H9 (cell line): Measurements from ENCODE around the gene ADGRF1. TPM values are rescaled to one million over a fixed set of nuclear protein-coding genes. Genes with fewer than 3 reads are reported as not detected.

ENCODE experiments used
- DNase-seq: peaks from one replicate; pipeline ENCODE4 v3.0.0-alpha.2; 2017
- H2AFZ ChIP-seq: one replicate; pipeline ENCODE4 v1.6.1; 2013; ENCODE audit warnings: mild to moderate bottlenecking, low read length, control low read depth, moderate library complexity
- H2AK5ac ChIP-seq: 2 replicates; pipeline ENCODE4 v1.6.1; 2013; ENCODE audit warnings: low read length, control low read depth, mixed read lengths; ENCODE audit not compliant: insufficient read length
- H2BK120ac ChIP-seq: one replicate; pipeline ENCODE4 v1.6.1; 2013; ENCODE audit warnings: low read depth, mild to moderate bottlenecking, low read length, control low read depth, inconsistent platforms; ENCODE audit not compliant: poor library complexity, severe bottlenecking
- H2BK12ac ChIP-seq: 2 replicates; pipeline ENCODE4 v1.6.1; 2013; ENCODE audit warnings: low read length, control low read depth, mixed read lengths, low read depth; ENCODE audit not compliant: insufficient read length
- H2BK15ac ChIP-seq: 2 replicates; pipeline ENCODE4 v1.6.1; 2013; ENCODE audit warnings: low read depth, low read length, control low read depth
- H2BK20ac ChIP-seq: one replicate; pipeline ENCODE4 v1.6.1; 2013; ENCODE audit warnings: low read depth, mild to moderate bottlenecking, low read length, control low read depth, inconsistent platforms; ENCODE audit not compliant: poor library complexity, severe bottlenecking
- H2BK5ac ChIP-seq: 2 replicates; pipeline ENCODE4 v1.6.1; 2013; ENCODE audit warnings: low read length, control low read depth, mixed read lengths; ENCODE audit not compliant: insufficient read length
- H3K14ac ChIP-seq: 2 replicates; pipeline ENCODE4 v1.6.1; 2013; ENCODE audit warnings: low read length, control low read depth; ENCODE audit not compliant: insufficient read depth
- H3K18ac ChIP-seq: 2 replicates; pipeline ENCODE4 v1.6.1; 2013; ENCODE audit warnings: low read depth, mild to moderate bottlenecking, mixed read lengths, low read length, control low read depth; ENCODE audit not compliant: insufficient read length
- H3K23ac ChIP-seq: 2 replicates; pipeline ENCODE4 v1.6.1; 2013; ENCODE audit warnings: low read length, control low read depth, mixed read lengths, low read depth; ENCODE audit not compliant: insufficient read length
- H3K23me2 ChIP-seq: 2 replicates; pipeline ENCODE4 v1.6.1; 2013; ENCODE audit warnings: low read depth, mild to moderate bottlenecking, mixed read lengths, low read length, control low read depth; ENCODE audit not compliant: insufficient read length, poor library complexity, severe bottlenecking
- H3K27ac ChIP-seq: 2 replicates; pipeline ENCODE4 v1.5.1; 2013; ENCODE audit warnings: low read length, control low read depth, mixed read lengths, low read depth; ENCODE audit not compliant: insufficient read length
- H3K27me3 ChIP-seq: 2 replicates; pipeline ENCODE4 v1.6.1; 2013; ENCODE audit warnings: low read length, control low read depth, inconsistent platforms; ENCODE audit not compliant: insufficient read depth
- H3K4ac ChIP-seq: 2 replicates; pipeline ENCODE4 v1.6.1; 2013; ENCODE audit warnings: low read depth, mild to moderate bottlenecking, control low read depth, inconsistent platforms, low read length, moderate library complexity
- H3K4me1 ChIP-seq: 2 replicates; pipeline ENCODE4 v1.6.1; 2013; ENCODE audit warnings: low read length, control low read depth, inconsistent platforms; ENCODE audit not compliant: insufficient read depth
- H3K4me2 ChIP-seq: 2 replicates; pipeline ENCODE4 v1.6.1; 2013; ENCODE audit warnings: low read length, control low read depth, mixed read lengths; ENCODE audit not compliant: insufficient read length, insufficient read depth
- H3K56ac ChIP-seq: 2 replicates; pipeline ENCODE4 v1.6.1; 2013; ENCODE audit warnings: low read depth, mild to moderate bottlenecking, mixed read lengths, low read length, control low read depth; ENCODE audit not compliant: insufficient read length
- H3K79me1 ChIP-seq: 2 replicates; pipeline ENCODE4 v1.6.1; 2013; ENCODE audit warnings: low read depth, mild to moderate bottlenecking, moderate library complexity, low read length, control low read depth, inconsistent platforms; ENCODE audit not compliant: insufficient read depth, poor library complexity, severe bottlenecking
- H3K79me2 ChIP-seq: 2 replicates; pipeline ENCODE4 v1.6.1; 2013; ENCODE audit warnings: low read length, control low read depth, inconsistent platforms; ENCODE audit not compliant: insufficient read depth
- H3K9ac ChIP-seq: 2 replicates; pipeline ENCODE4 v1.6.1; 2013; ENCODE audit warnings: low read length, control low read depth, mixed read lengths; ENCODE audit not compliant: insufficient read length; ENCODE audit errors: extremely low read depth
- H3K9me3 ChIP-seq: one replicate; pipeline ENCODE4 v1.6.1; 2013; ENCODE audit warnings: low read depth, low read length, inconsistent platforms; ENCODE audit not compliant: control insufficient read depth
- H3T11ph ChIP-seq: one replicate; pipeline ENCODE4 v1.6.1; 2013; ENCODE audit warnings: mild to moderate bottlenecking, low read length, control low read depth, inconsistent platforms
- H4K20me1 ChIP-seq: one replicate; pipeline ENCODE4 v1.6.1; 2013; ENCODE audit not compliant: control insufficient read depth, insufficient read length, insufficient read depth
- H4K5ac ChIP-seq: 2 replicates; pipeline ENCODE4 v1.6.1; 2013; ENCODE audit warnings: low read depth, mild to moderate bottlenecking, mixed read lengths, low read length, control low read depth; ENCODE audit not compliant: insufficient read length
- H4K8ac ChIP-seq: replicated peaks from 2 replicates; pipeline ENCODE4 v1.6.1; 2013; ENCODE audit warnings: low read length, control low read depth, mixed read lengths, low read depth; ENCODE audit not compliant: insufficient read length
- H4K91ac ChIP-seq: 2 replicates; pipeline ENCODE4 v1.6.1; 2013; ENCODE audit warnings: low read depth, mild to moderate bottlenecking, moderate library complexity, mixed read lengths, low read length, control low read depth; ENCODE audit not compliant: insufficient read length
- H3K27ac Mint-ChIP-seq, 3 experiments: 2 replicates in 2 of 3; 3 replicates in 1 of 3; pipeline ENCODE4 v1.8.0; 2020 to 2021; ENCODE audit warnings: mixed read lengths in 3 of 3, mild to moderate bottlenecking in 1 of 3, moderate library complexity in 1 of 3
- H3K27me3 Mint-ChIP-seq: 2 replicates; pipeline ENCODE4 v1.8.0; 2021; ENCODE audit warnings: low read depth, mild to moderate bottlenecking, moderate library complexity, mixed read lengths
- H3K36me3 Mint-ChIP-seq, 3 experiments: 2 replicates in 2 of 3; 3 replicates in 1 of 3; pipeline ENCODE4 v1.8.0; 2020 to 2021; ENCODE audit warnings: low read depth in 3 of 3, mixed read lengths in 3 of 3; ENCODE audit not compliant: insufficient read depth in 1 of 3
- H3K4me1 Mint-ChIP-seq, 2 experiments: 2 replicates each; pipeline ENCODE4 v1.8.0; 2020; ENCODE audit warnings: mixed read lengths in 2 of 2
- H3K4me3 Mint-ChIP-seq, 2 experiments: 2 replicates in 1 of 2; 3 replicates in 1 of 2; pipeline ENCODE4 v1.8.0; 2020 to 2021; ENCODE audit warnings: mild to moderate bottlenecking in 2 of 2, mixed read lengths in 2 of 2, moderate library complexity in 1 of 2
- H3K9me3 Mint-ChIP-seq, 2 experiments: 2 replicates in 1 of 2; 3 replicates in 1 of 2; pipeline ENCODE4 v1.8.0; 2020; ENCODE audit warnings: mild to moderate bottlenecking in 2 of 2, mixed read lengths in 2 of 2, moderate library complexity in 1 of 2
- WGBS: extraction: QIAGEN DNeasy Blood & Tissue Kit; methylation state at CpG from one replicate; pipeline ENCODE4 v1.1.7; 2013; ENCODE audit warnings: missing lambda C conversion rate, low lambda C conversion rate, mixed read lengths; ENCODE audit not compliant: insufficient read length; ENCODE audit errors: extremely low coverage; 5-methylcytosine and 5-hydroxymethylcytosine counted together
- total RNA-seq: library from RNA; stranded (reverse); gene quantifications from 2 replicates; pipeline ENCODE4 v1.2.1, GENCODE V29; 2021
- TF ChIP-seq, protein P1 (sequence below): fragments of 200-600 bp; sonication (generic); conservative IDR thresholded peaks from 3 replicates; pipeline ENCODE4 v1.8.0; 2021; ENCODE audit warnings: antibody characterized with exemption, mild to moderate bottlenecking

ADGRF1 gene
- total RNA-seq, 1 experiment from 2014 or later, result not detected

DNA sequence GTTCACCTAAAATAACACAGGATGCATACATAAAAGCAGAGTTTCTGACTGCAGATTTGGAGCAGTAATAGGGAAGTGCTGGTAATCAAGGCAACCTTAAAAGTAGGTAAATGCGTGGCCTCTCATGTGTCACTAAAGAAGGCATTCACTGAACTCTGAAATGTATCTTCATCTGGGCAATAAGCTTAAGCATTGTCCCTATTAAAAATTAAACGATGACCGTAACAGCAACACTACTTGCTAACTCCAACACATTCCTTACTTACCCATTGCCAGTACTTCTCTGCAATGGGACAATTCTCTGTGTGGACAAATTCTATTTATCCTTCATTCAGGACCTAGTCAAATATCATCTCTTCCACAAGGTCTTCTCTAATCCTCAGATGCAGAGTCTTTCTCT is 19.9 kb downstream of the ADGRF1 start:
- Histone ChIP-seq H3K4ac (no peak overlapping the region), H3K79me2 (no peaks in the 10 kb centered on the region), H3T11ph (no peak overlapping the region), H2BK20ac (no peak overlapping the region), H2AK5ac (no peak overlapping the region), H2BK5ac (no peak overlapping the region), H3K56ac (no peak overlapping the region), H3K79me1 (no peaks in the 10 kb centered on the region), H4K8ac (no peak overlapping the region), H3K23me2 (no peaks in the 10 kb centered on the region), H2AFZ (no peak overlapping the region), H3K4me1 (no peaks in the 10 kb centered on the region), H3K4me2 (no peak overlapping the region), H2BK12ac (no peak overlapping the region), H4K91ac (no peak overlapping the region), H3K14ac (no peak overlapping the region), H3K9ac (no peak overlapping the region), H3K9me3 (no peaks in the 10 kb centered on the region), H4K5ac (no peak overlapping the region), H3K23ac (no peak overlapping the region), H2BK15ac (no peak overlapping the region), H3K27me3 (no peaks in the 10 kb centered on the region), H4K20me1 (no peaks in the 10 kb centered on the region), H3K18ac (no peak overlapping the region), H3K27ac (no peak overlapping the region), H2BK120ac (no peak overlapping the region)
- Mint-ChIP-seq H3K36me3 (no peaks in the 10 kb centered on the region), H3K9me3 (no peaks in the 10 kb centered on the region), H3K4me1 (peaks cover 0 to 1% of the 10 kb centered on the region in 2 experiments; a peak in 1 of 4 replicates), H3K4me3 (no peak overlapping the region), H3K27me3 (no peaks in the 10 kb centered on the region), H3K27ac (no peak overlapping the region)
- TF ChIP-seq, protein P1, sequence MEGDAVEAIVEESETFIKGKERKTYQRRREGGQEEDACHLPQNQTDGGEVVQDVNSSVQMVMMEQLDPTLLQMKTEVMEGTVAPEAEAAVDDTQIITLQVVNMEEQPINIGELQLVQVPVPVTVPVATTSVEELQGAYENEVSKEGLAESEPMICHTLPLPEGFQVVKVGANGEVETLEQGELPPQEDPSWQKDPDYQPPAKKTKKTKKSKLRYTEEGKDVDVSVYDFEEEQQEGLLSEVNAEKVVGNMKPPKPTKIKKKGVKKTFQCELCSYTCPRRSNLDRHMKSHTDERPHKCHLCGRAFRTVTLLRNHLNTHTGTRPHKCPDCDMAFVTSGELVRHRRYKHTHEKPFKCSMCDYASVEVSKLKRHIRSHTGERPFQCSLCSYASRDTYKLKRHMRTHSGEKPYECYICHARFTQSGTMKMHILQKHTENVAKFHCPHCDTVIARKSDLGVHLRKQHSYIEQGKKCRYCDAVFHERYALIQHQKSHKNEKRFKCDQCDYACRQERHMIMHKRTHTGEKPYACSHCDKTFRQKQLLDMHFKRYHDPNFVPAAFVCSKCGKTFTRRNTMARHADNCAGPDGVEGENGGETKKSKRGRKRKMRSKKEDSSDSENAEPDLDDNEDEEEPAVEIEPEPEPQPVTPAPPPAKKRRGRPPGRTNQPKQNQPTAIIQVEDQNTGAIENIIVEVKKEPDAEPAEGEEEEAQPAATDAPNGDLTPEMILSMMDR, result no peak
- DNase-seq, result no peak
- no CpG with 5 or more reads among the region's 3 CpGs for WGBS
